Body of pancreas (tissue), 4 donors: ENCODE data around the gene TMEM141.
"Not testable (repeated sequence)": the region's sequence is repeated elsewhere in the genome, so short reads cannot be mapped to it uniquely, and the experiment has no call there.

Experiments used
- POLR2A ChIP-seq, 3 donors: fragments of 450-650 bp; IDR thresholded peaks; one replicate each; pipeline ENCODE4 v1.6.1; 2016; ENCODE audit warnings: antibody characterized with exemption in 3 of 3, mild to moderate bottlenecking in 2 of 3
- TF ChIP-seq, protein P1 (sequence below), 7 experiments: fragments of 450-650 bp in 4 of 7; fragments of 200-600 bp in 3 of 7; sonication (generic) in 3 of 7; IDR thresholded peaks; one replicate each; pipeline ENCODE4 v1.5.1; 2016 to 2019; ENCODE audit warnings: antibody characterized with exemption in 7 of 7

DNA sequence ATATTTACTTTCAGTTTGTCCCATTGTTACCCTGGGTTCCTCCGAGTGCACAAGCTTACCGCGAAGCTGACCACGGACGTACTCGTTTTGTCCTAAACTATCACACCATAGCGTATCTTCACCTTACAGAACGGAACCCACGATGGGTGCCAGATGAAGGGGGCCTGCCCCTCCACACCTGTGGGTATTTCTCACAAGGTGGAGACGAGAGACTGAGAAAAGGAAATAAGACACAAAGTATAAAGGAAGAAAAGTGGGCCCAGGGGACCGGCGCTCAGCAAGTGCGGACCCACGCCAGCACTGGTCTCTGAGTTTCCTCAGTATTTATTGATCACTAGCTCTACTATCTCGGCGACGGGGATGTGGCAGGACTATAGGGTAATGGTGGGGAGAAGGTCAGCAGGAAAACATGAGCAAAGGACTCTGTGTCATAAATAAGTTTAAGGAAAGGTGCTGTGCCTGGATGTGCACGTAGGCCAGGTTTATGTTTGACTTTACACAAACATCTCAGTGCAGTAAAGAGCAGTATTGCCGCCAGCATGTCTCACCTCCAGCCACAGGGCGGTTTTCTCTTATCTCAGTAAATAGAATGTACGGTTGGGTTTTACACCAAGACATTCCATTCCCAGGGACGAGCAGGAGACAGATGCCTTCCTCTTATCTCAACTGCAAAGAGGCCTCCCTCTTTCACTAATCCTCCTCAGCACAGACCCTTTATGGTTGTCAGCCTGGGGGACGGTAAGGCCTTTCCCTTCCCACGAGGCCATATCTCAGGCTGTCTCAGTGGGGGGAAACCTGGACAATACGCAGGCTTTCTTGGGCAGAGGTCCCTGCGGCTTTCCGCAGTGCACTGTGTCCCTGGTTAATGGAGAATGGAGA lies 2.3 kb upstream of the TMEM141 start:
- TF ChIP-seq, protein P1, sequence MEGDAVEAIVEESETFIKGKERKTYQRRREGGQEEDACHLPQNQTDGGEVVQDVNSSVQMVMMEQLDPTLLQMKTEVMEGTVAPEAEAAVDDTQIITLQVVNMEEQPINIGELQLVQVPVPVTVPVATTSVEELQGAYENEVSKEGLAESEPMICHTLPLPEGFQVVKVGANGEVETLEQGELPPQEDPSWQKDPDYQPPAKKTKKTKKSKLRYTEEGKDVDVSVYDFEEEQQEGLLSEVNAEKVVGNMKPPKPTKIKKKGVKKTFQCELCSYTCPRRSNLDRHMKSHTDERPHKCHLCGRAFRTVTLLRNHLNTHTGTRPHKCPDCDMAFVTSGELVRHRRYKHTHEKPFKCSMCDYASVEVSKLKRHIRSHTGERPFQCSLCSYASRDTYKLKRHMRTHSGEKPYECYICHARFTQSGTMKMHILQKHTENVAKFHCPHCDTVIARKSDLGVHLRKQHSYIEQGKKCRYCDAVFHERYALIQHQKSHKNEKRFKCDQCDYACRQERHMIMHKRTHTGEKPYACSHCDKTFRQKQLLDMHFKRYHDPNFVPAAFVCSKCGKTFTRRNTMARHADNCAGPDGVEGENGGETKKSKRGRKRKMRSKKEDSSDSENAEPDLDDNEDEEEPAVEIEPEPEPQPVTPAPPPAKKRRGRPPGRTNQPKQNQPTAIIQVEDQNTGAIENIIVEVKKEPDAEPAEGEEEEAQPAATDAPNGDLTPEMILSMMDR (IDR thresholded peaks at IDR 0.05), result not testable (repeated sequence)
- not testable (repeated sequence) for TF ChIP-seq POLR2A (IDR thresholded peaks at IDR 0.05)
